Liver (tissue), 9 donors: ENCODE measurements around the gene TRAPPC12. TPM values are rescaled to one million over a fixed set of nuclear protein-coding genes. Genes with fewer than 3 reads are reported as not detected.

Source experiments
- DNase-seq: peaks from one replicate; pipeline ENCODE4 v3.0.0-alpha.2; 2017; ENCODE audit warnings: low spot score
- H3K27ac ChIP-seq, 2 donors: one replicate each; pipeline ENCODE4 v1.7.0; 2013; ENCODE audit warnings: inconsistent platforms in 2 of 2, low read length in 2 of 2, control low read depth in 1 of 2, low read depth in 1 of 2, mild to moderate bottlenecking in 1 of 2
- H3K27me3 ChIP-seq, 4 donors: one replicate each; pipeline versions ENCODE4 v1.6.1 to v1.7.0; 2013; ENCODE audit warnings: low read length in 3 of 4, inconsistent platforms in 1 of 4, mild to moderate bottlenecking in 1 of 4, moderate library complexity in 1 of 4; ENCODE audit not compliant: control insufficient read depth in 4 of 4, insufficient read depth in 4 of 4
- H3K36me3 ChIP-seq, 4 donors: one replicate each; pipeline versions ENCODE4 v1.6.1 to v1.7.0; 2013; ENCODE audit warnings: low read length in 3 of 4, mild to moderate bottlenecking in 3 of 4, low read depth in 1 of 4, moderate library complexity in 1 of 4; ENCODE audit not compliant: control insufficient read depth in 4 of 4, insufficient read depth in 3 of 4
- H3K4me1 ChIP-seq, 4 donors: one replicate each; pipeline versions ENCODE4 v1.6.1 to v1.7.0; 2013; ENCODE audit warnings: low read length in 3 of 4, mild to moderate bottlenecking in 3 of 4, moderate library complexity in 1 of 4; ENCODE audit not compliant: control insufficient read depth in 4 of 4, insufficient read depth in 4 of 4
- H3K4me3 ChIP-seq, 3 donors: one replicate each; pipeline versions ENCODE4 v1.6.1 to v1.7.0; 2013; ENCODE audit warnings: low read length in 3 of 3, control low read depth in 1 of 3, low read depth in 1 of 3, mild to moderate bottlenecking in 1 of 3
- H3K9ac ChIP-seq, 2 donors: one replicate each; pipeline ENCODE4 v1.7.0; 2013; ENCODE audit warnings: low read length in 2 of 2, mild to moderate bottlenecking in 2 of 2, moderate library complexity in 2 of 2, control low read depth in 1 of 2, low read depth in 1 of 2
- H3K9me3 ChIP-seq, 4 donors: one replicate each; pipeline versions ENCODE4 v1.6.1 to v1.7.0; 2013; ENCODE audit warnings: low read length in 3 of 4; ENCODE audit not compliant: control insufficient read depth in 4 of 4
- ATF3 ChIP-seq: IDR thresholded peaks from 2 replicates; pipeline ENCODE4 v1.6.1; 2016; ENCODE audit warnings: antibody characterized with exemption
- CTCF ChIP-seq: fragments of 150-350 bp; IDR thresholded peaks from 2 replicates; pipeline ENCODE4 v1.5.1; 2017; ENCODE audit warnings: improper control_type of control experiment, low read depth, low read length; ENCODE audit not compliant: missing input control
- EGR1 ChIP-seq, 2 donors: IDR thresholded peaks; 2 replicates each; pipeline ENCODE4 v1.6.1; 2016 to 2018; ENCODE audit warnings: antibody characterized with exemption in 2 of 2, low read depth in 2 of 2
- FOXA2 ChIP-seq: IDR thresholded peaks from 2 replicates; pipeline ENCODE4 v1.6.1; 2016; ENCODE audit warnings: antibody characterized with exemption
- GABPA ChIP-seq, 2 donors: IDR thresholded peaks in 1 of 2; conservative IDR thresholded peaks in 1 of 2; 2 replicates each; pipeline ENCODE4 v1.6.1; 2016; ENCODE audit warnings: antibody characterized with exemption in 2 of 2, mild to moderate bottlenecking in 1 of 2, moderate library complexity in 1 of 2
- HNF4A ChIP-seq, 2 donors: conservative IDR thresholded peaks; 2 replicates each; pipeline ENCODE4 v1.6.1; 2016; ENCODE audit warnings: antibody characterized with exemption in 2 of 2, mild to moderate bottlenecking in 2 of 2
- JUND ChIP-seq, 2 donors: IDR thresholded peaks; 2 replicates each; pipeline ENCODE4 v1.6.1; 2016; ENCODE audit warnings: antibody characterized with exemption in 2 of 2
- NR2F2 ChIP-seq: IDR thresholded peaks from 2 replicates; pipeline ENCODE4 v1.6.1; 2016; ENCODE audit warnings: antibody characterized with exemption
- RAD21 ChIP-seq, 2 donors: IDR thresholded peaks; 2 replicates each; pipeline ENCODE4 v1.6.1; 2016; ENCODE audit warnings: antibody characterized with exemption in 2 of 2, mild to moderate bottlenecking in 2 of 2
- RXRA ChIP-seq, 2 donors: IDR thresholded peaks; 2 replicates each; pipeline ENCODE4 v1.6.1; 2017 to 2018; ENCODE audit warnings: antibody characterized with exemption in 2 of 2, mild to moderate bottlenecking in 1 of 2
- SP1 ChIP-seq: IDR thresholded peaks from 2 replicates; pipeline ENCODE4 v1.6.1; 2018; ENCODE audit warnings: antibody characterized with exemption, mild to moderate bottlenecking
- TAF1 ChIP-seq: conservative IDR thresholded peaks from 2 replicates; pipeline ENCODE4 v1.6.1; 2016; ENCODE audit warnings: antibody characterized with exemption, mild to moderate bottlenecking
- YY1 ChIP-seq: IDR thresholded peaks from 2 replicates; pipeline ENCODE4 v1.6.1; 2016; ENCODE audit warnings: antibody characterized with exemption, mild to moderate bottlenecking
- WGBS: extraction: QIAGEN DNeasy Blood & Tissue Kit; methylation state at CpG from one replicate; pipeline ENCODE4 v1.1.7; 2013; 5-methylcytosine and 5-hydroxymethylcytosine counted together
- polyA plus RNA-seq, 2 donors: library from polyadenylated mRNA; stranded (reverse) in 1 of 2; unstranded in 1 of 2; fragments of 200-250 nt in 1 of 2; fragments of >200 nt in 1 of 2; fragmentation: Nextera tagmentation in 1 of 2; extraction: Ambion mirVana in 1 of 2; gene quantifications; one replicate each; pipeline versions ENCODE4 v1.2.1 to v1.2.3, GENCODE V29; 2013 to 2015
- total RNA-seq, 2 donors: library from RNA; depleted of rRNA; stranded (reverse); fragments of >200 nt; gene quantifications; one replicate each; pipeline ENCODE4 v1.2.3, GENCODE V29; 2014
- TF ChIP-seq, protein P1 (sequence below): IDR thresholded peaks from 2 replicates; pipeline ENCODE4 v1.6.1; 2016; ENCODE audit warnings: antibody characterized with exemption
- donor health status: healthy.
- donor health status: healthy.
- donor health status: healthy.
- donor health status: healthy.
- donor health status: healthy.

Gene TRAPPC12
- total and polyA plus RNA-seq, 4 donors: 30.2 to 60.9 (median 39.7) TPM

GRCh38 chr2:3522961-3523421 lies 143.5 kb downstream of the TRAPPC12 start:
- Histone ChIP-seq H3K9ac (no peak overlapping the region), H3K4me3 (no peak overlapping the region), H3K27ac (peak overlapping the region; percentile 3 to 16), H3K27me3 (no peaks in the 10 kb centered on the region), H3K4me1 (peaks cover 17 to 52% (median 49%) of the 10 kb centered on the region in 4 donors), H3K36me3 (no peaks in the 10 kb centered on the region), H3K9me3 (no peaks in the 10 kb centered on the region)
- TF ChIP-seq NR2F2 (peak; percentile 5), ATF3 (no peak), HNF4A (conservative IDR thresholded peaks at IDR 0.05) (peak in 1 of 2 donors; percentile 12), SP1 (peak; percentile 11)
- TF ChIP-seq, protein P1, sequence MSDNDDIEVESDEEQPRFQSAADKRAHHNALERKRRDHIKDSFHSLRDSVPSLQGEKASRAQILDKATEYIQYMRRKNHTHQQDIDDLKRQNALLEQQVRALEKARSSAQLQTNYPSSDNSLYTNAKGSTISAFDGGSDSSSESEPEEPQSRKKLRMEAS: no peak
- DNase-seq: no peak
- 54% methylated on average over 13 of the region's 13 CpGs for WGBS

GRCh38 chr2:3523551-3524041 lies 144.1 kb downstream of the TRAPPC12 start:
- no peaks in the 10 kb centered on the region for H3K36me3 ChIP-seq
- WGBS: 23% methylated on average over 4 of the region's 4 CpGs
- peaks cover 17 to 49% (median 48%) of the 10 kb centered on the region in 4 donors for H3K4me1 ChIP-seq
- peak overlapping the region; percentile 3 to 16 for H3K27ac ChIP-seq
- DNase-seq: no peak
- H3K9ac ChIP-seq: no peak overlapping the region
- no peaks in the 10 kb centered on the region for H3K9me3 ChIP-seq
- TF ChIP-seq HNF4A (conservative IDR thresholded peaks at IDR 0.05) (peak in 1 of 2 donors; percentile 46), TAF1 (no peak), ATF3 (no peak), RXRA (IDR thresholded peaks at IDR 0.05) (peak; percentile 4 to 51), JUND (IDR thresholded peaks at IDR 0.05) (no peak), FOXA2 (peak; percentile 60)
- TF ChIP-seq, protein P1: no peak
- no peak overlapping the region for H3K4me3 ChIP-seq
- H3K27me3 ChIP-seq: no peaks in the 10 kb centered on the region

- H3K9ac ChIP-seq: no peak overlapping the region
- H3K4me3 ChIP-seq: no peak overlapping the region
- no peaks in the 10 kb centered on the region for H3K36me3 ChIP-seq
- no peaks in the 10 kb centered on the region for H3K9me3 ChIP-seq
- TF ChIP-seq TAF1: no peak
- no peak for TF ChIP-seq SP1
- TF ChIP-seq CTCF: no peak
- no peak for TF ChIP-seq RAD21 (IDR thresholded peaks at IDR 0.05)
- TF ChIP-seq RXRA (IDR thresholded peaks at IDR 0.05): no peak
- TF ChIP-seq EGR1 (IDR thresholded peaks at IDR 0.05; ENCODE audit: low read depth in 2 of 2): no peak
- TF ChIP-seq FOXA2: no peak
- TF ChIP-seq HNF4A (conservative IDR thresholded peaks at IDR 0.05): no peak
- no peak for TF ChIP-seq GABPA (IDR thresholded peaks at IDR 0.05 in 1 of 2, conservative IDR thresholded peaks at IDR 0.05 in 1 of 2)
- no peak for TF ChIP-seq ATF3
- TF ChIP-seq YY1: no peak
- no peak for TF ChIP-seq JUND (IDR thresholded peaks at IDR 0.05)
- H3K27ac ChIP-seq: no peak overlapping the region
- H3K27me3 ChIP-seq: no peaks in the 10 kb centered on the region
- WGBS: 94% methylated on average over 22 of the region's 22 CpGs
- no peak for DNase-seq
- peaks cover 17 to 31% (median 29%) of the 10 kb centered on the region in 4 donors for H3K4me1 ChIP-seq
Measured at GRCh38 chr2:3526871-3527270, 147.4 kb downstream of the TRAPPC12 start.
